ENCODE results near the gene LARGE1.

DNA sequence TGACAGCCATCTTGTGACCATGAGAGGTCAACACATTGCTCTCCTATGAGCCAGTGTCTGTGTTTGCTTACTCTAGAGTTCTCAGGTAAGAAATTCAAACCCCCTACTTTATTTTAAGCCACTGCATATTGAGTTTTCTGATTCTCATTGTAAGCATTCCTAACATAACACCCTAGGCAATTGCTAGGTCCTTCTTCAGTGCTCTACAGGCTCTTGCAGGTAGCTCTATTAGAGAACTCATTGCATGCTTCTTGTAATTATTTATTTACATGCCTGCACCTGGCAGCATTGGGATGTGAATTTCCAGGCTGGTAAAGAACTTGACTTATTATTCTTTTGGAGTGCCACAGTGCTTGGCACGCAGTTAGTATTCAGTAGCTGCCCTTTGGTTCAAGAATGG, 573.3 kb downstream of the LARGE1 start:
- TF ChIP-seq TAF1 (IDR thresholded peaks at IDR 0.05; ENCODE audit: low read depth) = no peak
- no peak for TF ChIP-seq EP300 (IDR thresholded peaks at IDR 0.05; ENCODE audit: borderline replicate concordance)
- TF ChIP-seq, protein P1, sequence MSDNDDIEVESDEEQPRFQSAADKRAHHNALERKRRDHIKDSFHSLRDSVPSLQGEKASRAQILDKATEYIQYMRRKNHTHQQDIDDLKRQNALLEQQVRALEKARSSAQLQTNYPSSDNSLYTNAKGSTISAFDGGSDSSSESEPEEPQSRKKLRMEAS (IDR thresholded peaks at IDR 0.05) = no peak
